Myocyte (in vitro differentiated cells): ENCODE measurements around the gene IGFBPL1. TPM values are rescaled to one million over a fixed set of nuclear protein-coding genes. Genes with fewer than 3 reads are reported as not detected.
"Not testable (repeated sequence)": the region's sequence is repeated elsewhere in the genome, so short reads cannot be mapped to it uniquely, and the experiment has no call there.

Experiments used
- DNase-seq: peaks from one replicate; pipeline ENCODE4 v3.0.0-alpha.2; 2012; ENCODE audit warnings: low read depth
- total RNA-seq: library from RNA; depleted of rRNA; stranded (reverse); fragments of >200 nt; gene quantifications from 2 replicates; pipeline ENCODE4 v1.2.3, GENCODE V29; 2014

The IGFBPL1 gene
- total RNA-seq, 1 donor from 2014 or later: 22.9 TPM

- DNase-seq: not testable (repeated sequence)
Measured at GRCh38 chr9:38399191-38399590, 25.1 kb downstream of the IGFBPL1 start.

DNA sequence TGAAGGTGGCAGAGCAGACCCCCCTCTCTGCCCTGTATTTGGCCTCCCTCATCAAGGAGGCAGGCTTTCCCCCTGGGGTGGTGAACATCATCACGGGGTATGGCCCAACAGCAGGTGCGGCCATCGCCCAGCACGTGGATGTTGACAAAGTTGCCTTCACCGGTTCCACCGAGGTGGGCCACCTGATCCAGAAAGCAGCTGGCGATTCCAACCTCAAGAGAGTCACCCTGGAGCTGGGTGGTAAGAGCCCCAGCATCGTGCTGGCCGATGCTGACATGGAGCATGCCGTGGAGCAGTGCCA is 27.9 kb downstream of the IGFBPL1 start:
- DNase-seq: no peak

GRCh38 chr9:38395653-38396370 is 28.4 kb downstream of the IGFBPL1 start:
- DNase-seq: no peak

DNA sequence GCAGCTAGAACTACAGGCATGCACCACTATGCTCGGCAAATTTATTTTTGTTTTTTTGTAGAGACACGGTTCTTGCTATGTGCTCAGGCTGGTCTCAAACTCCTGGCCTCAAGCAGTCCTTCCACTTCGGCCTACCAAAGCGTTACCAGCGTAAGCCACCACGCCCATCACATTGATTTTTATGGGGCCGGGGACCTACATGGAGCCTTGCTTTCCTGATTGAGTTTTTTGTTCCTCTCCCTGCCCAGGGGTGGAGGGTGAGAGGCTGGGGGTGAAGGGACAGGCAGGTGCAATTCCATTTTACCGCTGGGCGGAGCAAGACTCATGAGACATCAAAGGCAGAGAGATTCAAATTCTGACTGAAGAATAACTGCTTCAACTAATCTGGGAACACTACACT is 29.8 kb downstream of the IGFBPL1 start:
- no peak for DNase-seq

DNA sequence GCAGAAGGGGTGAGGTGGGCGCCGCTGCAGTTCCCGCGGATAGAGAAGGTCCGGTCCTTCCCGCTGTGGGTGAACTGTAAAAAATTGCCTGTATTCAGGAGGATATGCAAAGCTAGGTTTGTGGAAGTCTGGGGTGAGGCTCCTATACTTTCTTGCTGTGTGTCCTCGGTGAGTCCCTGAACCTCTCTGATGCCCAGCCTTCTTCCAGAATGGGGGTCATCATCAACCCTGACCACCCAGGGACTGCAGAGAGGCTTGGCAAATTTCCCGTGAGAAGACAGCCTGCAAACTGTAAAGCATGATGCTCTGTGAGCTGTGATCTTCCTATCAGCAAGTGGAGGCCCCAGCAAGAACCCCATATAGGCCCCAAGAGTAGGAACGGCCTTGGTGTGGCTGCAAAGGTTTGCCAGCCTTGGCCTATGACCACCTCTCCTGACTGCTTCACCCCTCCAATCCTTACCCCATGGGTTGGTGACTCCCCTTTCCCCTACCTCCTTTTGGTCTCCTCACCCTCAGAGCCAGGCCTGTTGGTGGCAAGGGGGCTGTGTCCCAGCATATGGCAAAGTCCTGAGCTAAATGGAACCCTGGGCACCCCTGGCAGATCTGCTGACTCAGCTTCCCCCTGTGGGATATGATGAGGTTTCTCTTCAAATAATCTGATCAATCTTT is 31.0 kb downstream of the IGFBPL1 start:
- DNase-seq: no peak

DNA sequence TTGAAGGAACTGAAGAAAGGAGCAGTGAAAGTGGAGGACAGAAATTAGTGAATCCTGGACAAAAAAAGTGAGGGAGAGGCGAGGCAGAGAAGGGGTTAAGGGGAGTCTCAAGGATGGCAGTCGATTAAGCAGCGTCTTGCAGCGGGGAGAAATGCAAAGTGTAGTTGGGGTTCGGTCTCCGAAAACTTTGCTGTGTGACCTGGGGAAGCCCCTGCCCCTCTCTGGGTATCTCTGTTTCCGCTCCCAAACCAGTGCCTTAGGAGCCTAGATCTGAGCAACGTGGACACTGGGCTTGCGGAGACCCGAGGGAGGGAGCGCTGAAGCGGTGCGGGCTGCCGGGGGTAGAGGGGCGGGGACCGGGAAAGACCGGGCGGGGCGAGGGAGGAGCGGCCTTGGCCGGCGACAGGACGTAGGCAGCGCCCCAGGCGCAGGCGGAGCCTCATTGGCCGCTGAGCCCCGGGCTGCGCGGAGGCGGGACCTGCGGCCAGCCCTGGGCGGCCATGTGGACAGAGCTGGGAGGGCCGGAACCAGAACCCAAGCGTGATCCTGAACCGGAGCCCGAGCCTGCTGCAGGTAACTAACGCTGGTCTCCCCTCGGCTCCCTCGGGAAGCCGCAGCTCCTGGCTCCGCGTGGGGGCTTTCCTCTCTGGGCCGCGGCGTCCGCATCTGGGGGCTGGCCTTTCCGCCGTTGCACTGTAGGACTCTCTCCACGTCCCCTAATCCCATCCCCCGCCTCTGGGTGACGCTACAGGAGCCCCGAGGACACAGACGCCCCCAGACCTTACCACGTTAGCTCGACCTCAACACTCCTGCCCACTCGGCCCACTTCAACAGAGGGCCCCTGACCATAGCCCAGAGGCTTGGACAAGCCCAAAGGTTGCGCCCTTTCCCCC is 31.8 kb downstream of the IGFBPL1 start, which contains the start of gene ALDH1B1:
Gene ALDH1B1, plus strand, starts transcription at position 468 of the 893 bp plus-strand sequence. CDS start 3,047 bp downstream, outside the sequence.
- peak; percentile 91 for DNase-seq

GRCh38 chr9:38391278-38392118 is 32.8 kb downstream of the IGFBPL1 start:
- DNase-seq: no peak

- no peak for DNase-seq
Measured at GRCh38 chr9:38390851-38391250, 33.4 kb downstream of the IGFBPL1 start.

- no peak for DNase-seq
Measured at GRCh38 chr9:38390442-38390841, 33.8 kb downstream of the IGFBPL1 start.

GRCh38 chr9:38389313-38389712 is 34.9 kb downstream of the IGFBPL1 start:
- no peak for DNase-seq

DNA sequence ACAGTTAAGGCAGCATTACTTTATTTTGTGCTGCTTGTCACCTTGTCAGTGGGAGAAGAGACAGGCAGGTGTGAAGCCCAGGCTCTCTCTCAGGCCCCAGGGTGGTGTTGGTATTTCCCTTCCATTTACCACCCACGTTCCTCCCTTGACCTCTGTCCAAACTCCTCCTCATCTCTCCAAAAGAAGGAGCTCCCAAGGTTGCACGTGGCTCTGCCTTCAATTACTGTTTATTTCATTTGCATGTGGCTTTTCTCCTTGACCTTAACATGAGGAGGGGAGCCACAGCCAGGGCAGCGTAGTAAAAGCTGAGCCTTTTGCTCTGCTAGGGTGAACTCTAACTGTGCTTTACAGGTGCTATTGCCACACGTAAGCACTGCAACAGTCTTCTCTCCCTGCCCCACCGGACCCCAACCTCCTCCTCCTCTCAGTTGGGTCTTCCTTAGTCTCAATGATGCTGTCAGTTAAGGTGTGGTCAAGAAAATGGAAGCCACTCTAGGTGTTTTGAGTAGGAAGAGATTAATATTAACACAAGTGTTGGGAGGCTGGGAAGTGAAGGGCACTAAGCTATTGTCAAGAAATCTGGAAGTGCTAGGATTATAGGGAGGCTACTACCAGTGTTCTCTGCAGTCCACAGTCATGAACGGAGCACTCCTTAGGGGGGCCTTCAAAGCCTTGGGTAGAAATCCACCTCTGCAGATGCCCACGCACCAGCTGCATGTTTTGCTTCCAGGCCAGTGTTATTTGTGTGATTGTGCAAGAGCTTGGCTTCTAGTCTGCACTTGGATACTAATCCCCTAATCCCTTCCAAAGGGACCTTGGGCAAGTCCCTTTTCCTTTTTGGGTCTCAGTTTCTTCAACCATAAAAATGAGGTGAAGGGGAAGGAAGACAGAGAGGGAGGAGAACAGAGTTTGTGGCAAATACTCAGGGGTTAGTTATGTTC is 35.7 kb downstream of the IGFBPL1 start:
- peak; percentile 65 for DNase-seq

DNA sequence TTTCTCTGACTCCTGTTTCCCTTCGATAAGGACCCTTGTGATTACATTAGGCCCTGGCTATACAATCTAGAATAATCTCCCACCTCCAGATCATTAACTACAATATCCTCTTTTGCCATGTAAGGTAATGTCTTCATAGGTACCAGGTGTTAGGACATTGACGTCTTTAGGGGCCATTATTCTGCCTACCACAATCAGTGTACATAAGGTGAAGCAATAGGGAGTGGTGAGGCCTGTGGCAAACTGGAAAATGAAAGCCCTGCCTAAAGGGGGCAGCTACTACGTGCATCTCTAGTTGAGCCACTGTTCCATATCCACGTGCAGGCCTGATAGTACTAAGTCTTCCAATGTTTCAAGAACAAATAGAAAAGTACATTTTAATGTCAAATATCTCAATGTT is 36.5 kb downstream of the IGFBPL1 start:
- no peak for DNase-seq

DNA sequence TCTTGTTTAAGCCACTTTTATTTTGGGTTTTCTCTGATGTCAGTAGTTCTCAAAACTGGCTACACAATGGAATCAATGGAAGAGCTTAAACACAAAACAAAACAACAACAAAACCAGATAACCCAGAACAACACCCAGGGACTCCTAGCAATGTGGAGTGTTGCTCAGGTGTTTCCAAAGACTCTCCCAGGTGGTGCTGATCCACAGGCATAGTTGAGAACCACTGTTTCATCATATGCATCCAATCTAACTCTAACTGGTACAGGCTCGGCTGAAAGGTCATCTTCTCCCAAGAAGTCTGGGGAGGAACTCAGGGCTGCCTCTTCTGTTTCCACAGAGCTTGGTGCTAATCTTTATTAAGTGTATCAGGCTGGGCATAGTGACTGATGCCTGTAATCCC is 37.2 kb downstream of the IGFBPL1 start:
- DNase-seq: no peak

DNA sequence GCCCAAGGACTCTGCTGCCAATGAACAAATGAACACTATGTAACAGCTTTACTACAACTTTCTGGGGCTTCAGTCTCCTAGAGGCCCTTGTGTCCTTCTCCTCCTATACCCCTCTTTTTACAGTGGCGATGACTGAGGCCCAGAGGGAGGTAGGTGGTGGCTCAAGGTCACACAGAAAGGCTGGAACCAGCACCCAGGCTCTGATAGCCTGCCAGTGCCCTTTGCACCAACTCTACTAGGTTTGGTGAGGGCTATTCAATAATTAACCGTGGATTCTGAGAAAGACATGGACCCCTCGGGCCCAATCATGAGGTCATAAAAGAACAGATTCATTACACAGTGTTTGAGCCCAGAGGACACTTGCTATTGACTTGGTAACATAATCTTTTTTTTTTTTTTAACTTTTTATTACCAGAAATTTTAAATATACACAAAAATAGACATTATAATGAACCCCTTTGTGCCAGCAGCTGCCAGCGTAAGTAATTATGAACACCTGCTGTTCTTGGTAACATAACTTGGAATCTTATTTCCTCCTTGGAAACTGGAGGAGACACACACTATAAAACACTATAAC is 37.8 kb downstream of the IGFBPL1 start:
- DNase-seq: peak; percentile 77

DNA sequence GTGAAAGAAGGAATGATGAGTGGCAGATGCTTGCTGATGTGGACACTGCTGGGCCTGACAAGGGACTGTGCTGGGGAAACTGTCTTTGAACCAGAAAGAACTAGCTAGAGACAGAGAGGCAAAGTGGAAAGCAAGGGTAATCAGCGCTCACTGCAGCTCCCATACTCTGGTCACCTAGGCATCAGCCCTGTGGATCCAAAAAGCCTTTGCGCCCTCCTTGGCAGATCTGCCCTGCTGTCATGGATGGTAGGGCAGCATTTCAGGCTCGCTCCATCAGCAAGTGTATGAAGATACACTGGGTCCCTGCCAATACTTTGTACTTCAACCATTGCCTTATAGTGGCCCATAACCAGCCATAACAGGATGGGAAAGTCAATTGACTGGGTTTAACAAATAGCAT is 38.4 kb downstream of the IGFBPL1 start:
- no peak for DNase-seq

DNA sequence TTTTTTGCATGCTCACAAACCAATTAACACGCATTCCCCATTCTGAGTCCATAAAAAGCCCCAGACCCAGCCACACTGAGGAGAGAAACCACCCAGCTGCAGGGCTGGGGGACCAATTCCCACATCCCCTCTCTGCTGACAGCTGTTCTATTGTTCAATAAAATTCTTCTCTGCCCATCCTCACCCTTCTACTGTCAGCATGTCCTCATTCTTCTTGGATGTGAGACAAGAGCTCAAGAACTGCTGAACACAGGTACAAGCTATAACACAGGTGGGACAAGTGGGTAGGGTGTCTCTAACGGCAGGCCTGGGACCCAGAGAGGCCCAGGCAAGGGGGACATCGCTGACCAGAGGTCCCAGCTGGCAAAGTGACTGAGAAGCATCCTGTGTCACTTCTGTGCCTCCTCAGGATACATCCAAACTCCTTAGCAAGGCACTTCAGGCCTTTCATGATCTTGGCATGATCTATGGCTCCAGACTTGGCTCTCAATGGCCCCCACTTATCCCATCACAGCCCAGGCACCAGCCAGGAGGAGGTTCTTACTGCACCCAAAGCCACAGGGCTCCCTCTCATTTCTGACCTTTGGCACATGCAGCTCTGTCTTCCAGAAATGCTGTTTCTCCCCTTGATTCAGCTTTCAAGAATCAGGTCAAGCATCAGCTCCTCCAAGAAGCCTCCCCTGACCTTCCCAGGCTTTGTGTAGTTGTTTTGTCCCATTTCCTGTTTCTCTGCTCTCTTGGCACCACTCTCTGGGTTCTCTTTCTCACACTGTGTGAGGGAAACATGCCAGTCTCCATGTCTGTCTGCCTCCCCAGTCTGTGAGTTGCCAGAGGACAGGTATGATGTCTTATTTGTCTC is 39.0 kb downstream of the IGFBPL1 start:
- no peak for DNase-seq

DNA sequence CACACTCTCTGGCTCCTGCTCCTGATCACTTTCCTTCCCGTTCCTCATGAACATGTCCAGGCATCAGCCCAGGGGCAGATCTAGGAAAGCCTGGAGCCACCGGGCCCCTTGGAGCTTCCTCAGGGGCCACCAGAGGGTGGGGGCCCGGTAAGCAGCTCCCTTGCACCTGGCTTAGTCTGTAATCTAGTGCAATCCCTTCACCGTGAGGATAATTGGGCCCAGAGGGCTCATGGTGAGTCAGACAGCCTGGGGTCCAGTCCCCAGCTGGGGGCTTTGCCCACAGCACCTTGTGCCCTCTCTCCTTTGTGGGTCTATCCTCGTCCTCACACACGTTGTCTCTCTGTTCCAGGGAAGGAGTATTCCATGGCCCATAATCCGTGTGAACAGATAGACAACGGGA is 42.1 kb downstream of the IGFBPL1 start:
- no peak for DNase-seq

GRCh38 chr9:38380872-38381534 is 43.3 kb downstream of the IGFBPL1 start:
- DNase-seq: peak; percentile 92
